Cardiac muscle cell (in vitro differentiated cells and primary cell): Measurements from ENCODE around the gene SLITRK3. TPM values are rescaled to one million over a fixed set of nuclear protein-coding genes. Genes with fewer than 3 reads are reported as not detected.
"Not testable (repeated sequence)": the region's sequence is repeated elsewhere in the genome, so short reads cannot be mapped to it uniquely, and the experiment has no call there.

ENCODE experiments used
- DNase-seq, 2 donors: peaks; one replicate each; pipeline versions ENCODE4 v3.0.0 to v3.0.0-alpha.2; 2010 to 2017; ENCODE audit warnings: low read depth in 1 of 2, low spot score in 1 of 2
- H3K27ac ChIP-seq: fragments of 200-600 bp; sonication (generic); 2 replicates; pipeline ENCODE4 v1.5.1; 2016
- H3K27me3 ChIP-seq: fragments of 200-600 bp; sonication (generic); 2 replicates; pipeline ENCODE4 v1.6.0; 2016; ENCODE audit warnings: control low read depth
- H3K36me3 ChIP-seq: fragments of 200-600 bp; sonication (generic); 2 replicates; pipeline ENCODE4 v1.5.1; 2016; ENCODE audit warnings: control low read depth
- H3K4me1 ChIP-seq: fragments of 200-600 bp; sonication (generic); 2 replicates; pipeline ENCODE4 v1.8.1; 2017; ENCODE audit warnings: low read depth, mild to moderate bottlenecking, mixed run types
- H3K4me3 ChIP-seq: fragments of 200-600 bp; sonication (generic); 2 replicates; pipeline ENCODE4 v1.5.1; 2016; ENCODE audit warnings: mild to moderate bottlenecking
- H3K9me3 ChIP-seq: fragments of 200-600 bp; sonication (generic); 2 replicates; pipeline ENCODE4 v1.5.1; 2017; ENCODE audit warnings: low read depth, mild to moderate bottlenecking, control low read depth
- polyA plus RNA-seq: library from polyadenylated mRNA; unstranded; fragments of >200 nt; fragmentation: Nextera tagmentation; extraction: Ambion mirVana; gene quantifications from 2 replicates; pipeline ENCODE4 v1.2.1, GENCODE V29; 2016
- total RNA-seq: library from RNA; depleted of rRNA; stranded (reverse); fragments of >200 nt; gene quantifications from 2 replicates; pipeline ENCODE4 v1.2.3, GENCODE V29; 2016
- TF ChIP-seq, protein P1 (sequence below): IDR thresholded peaks from 2 replicates; pipeline ENCODE4 v1.5.1; 2012; ENCODE audit warnings: low read depth, mild to moderate bottlenecking, low read length

Gene SLITRK3
- total and polyA plus RNA-seq, 2 experiments from 2014 or later: 0.18 TPM; not detected in 1

DNA sequence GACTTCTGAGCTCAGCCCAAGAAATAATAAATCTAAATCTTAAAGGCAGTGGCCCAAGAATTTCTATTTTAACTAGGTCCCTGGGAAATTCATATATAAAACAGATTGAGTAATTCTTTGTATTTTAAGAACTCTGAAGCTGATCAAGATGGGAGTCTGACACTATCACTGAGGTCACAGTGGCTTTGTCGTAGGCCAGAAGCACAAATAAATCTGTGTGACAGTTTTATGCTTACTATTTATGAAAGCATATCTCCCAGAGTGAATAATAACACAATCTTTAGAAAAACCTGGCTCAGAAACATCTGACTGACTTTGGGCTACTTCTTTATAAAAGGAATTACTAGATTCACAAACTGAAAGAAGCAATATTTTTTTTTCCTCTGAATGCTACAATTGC lies 51.9 kb downstream of the SLITRK3 start:
- no peaks in the 10 kb centered on the region for H3K4me1 ChIP-seq
- H3K4me3 ChIP-seq: no peak overlapping the region
- no peaks in the 10 kb centered on the region for H3K36me3 ChIP-seq
- no peak for DNase-seq
- no peaks in the 10 kb centered on the region for H3K27me3 ChIP-seq
- TF ChIP-seq, protein P1, sequence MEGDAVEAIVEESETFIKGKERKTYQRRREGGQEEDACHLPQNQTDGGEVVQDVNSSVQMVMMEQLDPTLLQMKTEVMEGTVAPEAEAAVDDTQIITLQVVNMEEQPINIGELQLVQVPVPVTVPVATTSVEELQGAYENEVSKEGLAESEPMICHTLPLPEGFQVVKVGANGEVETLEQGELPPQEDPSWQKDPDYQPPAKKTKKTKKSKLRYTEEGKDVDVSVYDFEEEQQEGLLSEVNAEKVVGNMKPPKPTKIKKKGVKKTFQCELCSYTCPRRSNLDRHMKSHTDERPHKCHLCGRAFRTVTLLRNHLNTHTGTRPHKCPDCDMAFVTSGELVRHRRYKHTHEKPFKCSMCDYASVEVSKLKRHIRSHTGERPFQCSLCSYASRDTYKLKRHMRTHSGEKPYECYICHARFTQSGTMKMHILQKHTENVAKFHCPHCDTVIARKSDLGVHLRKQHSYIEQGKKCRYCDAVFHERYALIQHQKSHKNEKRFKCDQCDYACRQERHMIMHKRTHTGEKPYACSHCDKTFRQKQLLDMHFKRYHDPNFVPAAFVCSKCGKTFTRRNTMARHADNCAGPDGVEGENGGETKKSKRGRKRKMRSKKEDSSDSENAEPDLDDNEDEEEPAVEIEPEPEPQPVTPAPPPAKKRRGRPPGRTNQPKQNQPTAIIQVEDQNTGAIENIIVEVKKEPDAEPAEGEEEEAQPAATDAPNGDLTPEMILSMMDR: no peak
- H3K27ac ChIP-seq: no peak overlapping the region
- no peaks in the 10 kb centered on the region for H3K9me3 ChIP-seq

DNA sequence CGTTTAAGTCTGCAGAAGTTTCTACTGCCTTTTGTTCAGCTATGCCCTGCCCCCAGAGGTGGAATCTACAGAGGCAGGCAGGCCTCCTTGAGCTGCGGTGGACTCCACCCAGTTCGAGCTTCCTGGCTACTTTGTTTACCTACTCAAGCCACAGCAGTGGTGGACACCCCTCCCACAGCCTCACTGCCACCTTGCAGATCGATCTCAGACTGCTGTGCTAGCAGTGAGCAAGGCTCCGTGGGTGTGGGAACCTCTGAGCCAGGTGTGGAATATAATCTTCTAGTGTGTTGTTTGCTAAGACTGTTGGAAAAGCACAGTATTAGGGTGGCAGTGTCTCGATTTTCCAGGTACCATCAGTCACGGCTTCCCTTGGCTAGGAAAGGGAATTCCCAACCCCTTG lies 56.3 kb downstream of the SLITRK3 start:
- not testable (repeated sequence) for DNase-seq, H3K36me3 ChIP-seq, H3K4me1 ChIP-seq, H3K9me3 ChIP-seq, H3K27ac ChIP-seq, H3K4me3 ChIP-seq, H3K27me3 ChIP-seq

Other genes with a start within 250 kb of the SLITRK3 start
- gene SI, start 117.9 kb downstream of the SLITRK3 start, total RNA-seq: not detected in 2 replicates
- not detected in 2 replicates for gene SI, start 117.9 kb downstream of the SLITRK3 start, polyA plus RNA-seq